Activated T-cell treated with anti-CD3 and anti-CD28 coated beads for 1 hour (primary cell): ENCODE results near the gene MSI1.
"Not testable (repeated sequence)": the region's sequence is repeated elsewhere in the genome, so short reads cannot be mapped to it uniquely, and the experiment has no call there.

Experiments used
- DNase-seq: peaks from one replicate; pipeline ENCODE4 v3.0.0-alpha.2; 2020; ENCODE audit warnings: low read depth

Gene MSI1

GRCh38 chr12:120356567-120357030, 12.4 kb downstream of the MSI1 start:
- DNase-seq = peak; percentile 65

GRCh38 chr12:120353556-120354317, 15.2 kb downstream of the MSI1 start:
- no peak for DNase-seq

- DNase-seq = no peak
These were observed 15.8 kb downstream of the MSI1 start for GRCh38 chr12:120353136-120353535.

- no peak for DNase-seq
These were observed 16.8 kb downstream of the MSI1 start for GRCh38 chr12:120352117-120352516.

GRCh38 chr12:120350576-120351350, 18.2 kb downstream of the MSI1 start:
- no peak for DNase-seq

- no peak for DNase-seq
These were observed 21.2 kb downstream of the MSI1 start for GRCh38 chr12:120347766-120348165.

- no peak for DNase-seq
These were observed 22.3 kb downstream of the MSI1 start for GRCh38 chr12:120346681-120347080.

GRCh38 chr12:120346031-120346430, 22.9 kb downstream of the MSI1 start:
- DNase-seq = no peak

- no peak for DNase-seq
These were observed 25.3 kb downstream of the MSI1 start for GRCh38 chr12:120343692-120344091.

GRCh38 chr12:120343039-120343537, 25.9 kb downstream of the MSI1 start:
- no peak for DNase-seq

GRCh38 chr12:120342175-120343038, 26.6 kb downstream of the MSI1 start:
- DNase-seq = no peak

GRCh38 chr12:120339256-120339655, 29.7 kb downstream of the MSI1 start:
- no peak for DNase-seq

GRCh38 chr12:120337730-120338129, 31.2 kb downstream of the MSI1 start:
- no peak for DNase-seq

GRCh38 chr12:120336392-120336791, 32.6 kb downstream of the MSI1 start:
- DNase-seq = not testable (repeated sequence)

GRCh38 chr12:120335447-120335846, 33.5 kb downstream of the MSI1 start:
- peak; percentile 8 for DNase-seq

GRCh38 chr12:120332523-120332922, 36.4 kb downstream of the MSI1 start:
- no peak for DNase-seq

GRCh38 chr12:120332041-120332440, 36.9 kb downstream of the MSI1 start:
- no peak for DNase-seq

GRCh38 chr12:120331390-120331789, 37.6 kb downstream of the MSI1 start:
- DNase-seq = no peak

GRCh38 chr12:120328228-120328627, 40.7 kb downstream of the MSI1 start:
- DNase-seq = no peak

- no peak for DNase-seq
These were observed 41.4 kb downstream of the MSI1 start, which contains the start of gene PLA2G1B for GRCh38 chr12:120327593-120327992. PLA2G1B (minus strand) TSS chr12:120327779; CDS start chr12:120327753, 26 bp downstream.

- DNase-seq = no peak
These were observed 44.0 kb downstream of the MSI1 start for GRCh38 chr12:120324841-120325417.

GRCh38 chr12:120323772-120324171, 45.2 kb downstream of the MSI1 start:
- no peak for DNase-seq
